Measurements from ENCODE around the gene CERK.

The CERK gene

DNA sequence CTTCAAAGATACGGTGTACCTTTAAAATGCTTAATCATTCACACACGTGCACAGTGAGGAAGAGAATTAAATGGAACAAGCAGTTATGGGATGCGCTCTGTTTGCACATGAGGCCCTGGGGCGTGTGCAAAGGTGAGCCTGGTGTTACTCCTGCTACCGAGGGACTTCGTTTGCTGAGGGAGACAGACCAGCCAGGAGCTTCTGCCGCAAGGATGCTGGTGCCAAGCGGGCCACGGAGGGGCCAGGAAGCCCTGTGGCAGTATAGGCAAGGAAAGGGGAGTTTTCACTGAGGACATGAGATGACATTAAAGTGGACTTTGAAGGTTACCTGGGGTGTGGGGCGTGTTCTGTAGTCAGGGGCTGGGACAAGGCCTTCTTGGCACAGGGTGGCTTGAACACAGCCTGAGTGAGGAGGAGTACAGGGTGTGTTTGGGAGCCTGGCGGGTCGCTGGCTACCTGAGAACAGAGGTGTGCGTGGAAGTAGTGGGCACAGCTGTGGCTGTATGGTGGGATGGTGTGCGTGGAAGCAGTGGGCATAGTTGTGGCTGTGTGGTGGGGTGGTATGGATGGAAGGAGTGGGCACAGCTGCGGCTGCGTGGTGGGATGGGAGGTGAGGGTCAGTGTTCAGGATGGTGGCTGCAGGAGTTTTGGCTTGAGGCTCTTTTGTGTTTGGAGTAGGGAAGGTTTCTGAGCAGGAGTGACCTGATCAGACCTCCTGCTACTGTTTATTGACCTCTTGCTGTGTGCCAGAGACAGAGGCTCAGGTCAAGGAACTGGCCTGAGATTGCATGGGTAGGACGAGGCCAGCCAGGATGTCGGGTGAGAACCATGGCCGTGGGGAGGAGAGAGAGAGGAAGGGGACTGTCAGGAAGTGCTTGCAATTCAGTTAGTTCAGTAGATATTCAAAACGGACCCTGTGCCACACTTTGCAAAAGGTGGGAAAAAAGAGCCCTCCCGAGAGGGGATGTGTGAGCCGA is 38.1 kb upstream of the CERK start:
- no peak overlapping the region for H3K27ac ChIP-seq (ENCODE audit: low read depth, low read length)
- peaks cover 2 to 58% (median 42%) of the 10 kb centered on the region in 5 donors for H3K4me1 ChIP-seq (ENCODE audit: control insufficient read depth in 5 of 5, insufficient read depth in 5 of 5, low read length in 5 of 5)
- peak overlapping the region in 1 of 5 donors; percentile 2 for H3K9ac ChIP-seq (ENCODE audit: low read length in 5 of 5)
- H3K4me3 ChIP-seq (ENCODE audit: low read depth in 1 of 5, low read length in 5 of 5): no peak overlapping the region
- no peaks in the 10 kb centered on the region for H3K9me3 ChIP-seq (ENCODE audit: control insufficient read depth in 5 of 5, low read length in 5 of 5)
- no peaks in the 10 kb centered on the region for H3K27me3 ChIP-seq (ENCODE audit: control insufficient read depth in 5 of 5, insufficient read depth in 4 of 5, low read length in 5 of 5)
- H3K36me3 ChIP-seq (ENCODE audit: control insufficient read depth in 5 of 5, insufficient read depth in 5 of 5, low read length in 5 of 5): peaks cover 0 to 4% (median 2%) of the 10 kb centered on the region in 5 donors

- Histone ChIP-seq H3K9me3 (ENCODE audit: control insufficient read depth in 5 of 5, low read length in 5 of 5) (no peaks in the 10 kb centered on the region), H3K4me1 (ENCODE audit: control insufficient read depth in 5 of 5, insufficient read depth in 5 of 5, low read length in 5 of 5) (peaks cover 2 to 66% (median 46%) of the 10 kb centered on the region in 5 donors), H3K27ac (ENCODE audit: low read depth, low read length) (no peak overlapping the region), H3K27me3 (ENCODE audit: control insufficient read depth in 5 of 5, insufficient read depth in 4 of 5, low read length in 5 of 5) (no peaks in the 10 kb centered on the region), H3K36me3 (ENCODE audit: control insufficient read depth in 5 of 5, insufficient read depth in 5 of 5, low read length in 5 of 5) (peaks cover 0 to 4% (median 0%) of the 10 kb centered on the region in 5 donors), H3K4me3 (ENCODE audit: low read depth in 1 of 5, low read length in 5 of 5) (no peak overlapping the region), H3K9ac (ENCODE audit: low read length in 5 of 5) (no peak overlapping the region)
Observed at GRCh38 chr22:46774980-46775849, 37.2 kb upstream of the CERK start.

GRCh38 chr22:46774253-46774979 is 36.4 kb upstream of the CERK start:
- H3K4me3 ChIP-seq (ENCODE audit: low read depth in 1 of 5, low read length in 5 of 5): no peak overlapping the region
- no peak overlapping the region for H3K27ac ChIP-seq (ENCODE audit: low read depth, low read length)
- H3K9me3 ChIP-seq (ENCODE audit: control insufficient read depth in 5 of 5, low read length in 5 of 5): no peaks in the 10 kb centered on the region
- H3K9ac ChIP-seq (ENCODE audit: low read length in 5 of 5): peak overlapping the region in 1 of 5 donors; percentile 37
- H3K27me3 ChIP-seq (ENCODE audit: control insufficient read depth in 5 of 5, insufficient read depth in 4 of 5, low read length in 5 of 5): no peaks in the 10 kb centered on the region
- H3K36me3 ChIP-seq (ENCODE audit: control insufficient read depth in 5 of 5, insufficient read depth in 5 of 5, low read length in 5 of 5): peaks cover 0 to 4% (median 0%) of the 10 kb centered on the region in 5 donors
- peaks cover 2 to 74% (median 54%) of the 10 kb centered on the region in 5 donors for H3K4me1 ChIP-seq (ENCODE audit: control insufficient read depth in 5 of 5, insufficient read depth in 5 of 5, low read length in 5 of 5)

GRCh38 chr22:46773076-46773475 is 35.0 kb upstream of the CERK start:
- Histone ChIP-seq H3K9ac (ENCODE audit: low read length in 5 of 5) (no peak overlapping the region), H3K4me1 (ENCODE audit: control insufficient read depth in 5 of 5, insufficient read depth in 5 of 5, low read length in 5 of 5) (peaks cover 2 to 86% (median 62%) of the 10 kb centered on the region in 5 donors), H3K27me3 (ENCODE audit: control insufficient read depth in 5 of 5, insufficient read depth in 4 of 5, low read length in 5 of 5) (no peaks in the 10 kb centered on the region), H3K4me3 (ENCODE audit: low read depth in 1 of 5, low read length in 5 of 5) (no peak overlapping the region), H3K9me3 (ENCODE audit: control insufficient read depth in 5 of 5, low read length in 5 of 5) (no peaks in the 10 kb centered on the region), H3K27ac (ENCODE audit: low read depth, low read length) (no peak overlapping the region), H3K36me3 (ENCODE audit: control insufficient read depth in 5 of 5, insufficient read depth in 5 of 5, low read length in 5 of 5) (peaks cover 0 to 4% (median 0%) of the 10 kb centered on the region in 5 donors)

GRCh38 chr22:46770726-46771125 is 32.7 kb upstream of the CERK start:
- H3K27ac ChIP-seq (ENCODE audit: low read depth, low read length): peak overlapping the region; percentile 65
- H3K36me3 ChIP-seq (ENCODE audit: control insufficient read depth in 5 of 5, insufficient read depth in 5 of 5, low read length in 5 of 5): peaks cover 0 to 5% (median 3%) of the 10 kb centered on the region in 5 donors
- H3K4me3 ChIP-seq (ENCODE audit: low read depth in 1 of 5, low read length in 5 of 5): no peak overlapping the region
- peaks cover 0 to 76% (median 39%) of the 10 kb centered on the region in 5 donors for H3K4me1 ChIP-seq (ENCODE audit: control insufficient read depth in 5 of 5, insufficient read depth in 5 of 5, low read length in 5 of 5)
- no peak overlapping the region for H3K9ac ChIP-seq (ENCODE audit: low read length in 5 of 5)
- no peaks in the 10 kb centered on the region for H3K9me3 ChIP-seq (ENCODE audit: control insufficient read depth in 5 of 5, low read length in 5 of 5)
- no peaks in the 10 kb centered on the region for H3K27me3 ChIP-seq (ENCODE audit: control insufficient read depth in 5 of 5, insufficient read depth in 4 of 5, low read length in 5 of 5)

DNA sequence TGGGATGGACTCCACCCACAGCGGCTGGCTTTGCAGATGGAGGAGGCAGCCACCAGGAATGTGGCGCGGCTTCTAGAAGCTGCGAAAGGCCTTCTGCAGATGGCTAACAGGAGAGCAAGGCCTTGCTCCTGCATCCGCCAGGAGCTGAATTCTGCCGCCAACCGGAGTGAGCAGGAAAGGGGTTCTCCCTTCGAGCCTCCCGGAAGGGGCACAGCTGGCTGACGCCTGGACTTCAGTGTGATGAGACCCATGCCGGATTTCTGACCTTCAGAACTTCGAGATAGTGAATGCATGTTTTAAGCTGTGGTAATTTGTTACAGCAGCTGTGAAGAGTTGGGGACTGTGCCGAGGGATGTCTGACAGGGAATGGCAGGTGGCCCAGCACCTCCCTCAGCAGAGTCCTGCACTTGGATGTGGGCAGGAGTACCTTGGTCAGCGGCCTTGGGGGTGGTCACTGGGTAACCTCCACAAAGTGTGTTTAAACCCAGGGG is 32.1 kb upstream of the CERK start:
- peak overlapping the region; percentile 65 for H3K27ac ChIP-seq (ENCODE audit: low read depth, low read length)
- no peak overlapping the region for H3K9ac ChIP-seq (ENCODE audit: low read length in 5 of 5)
- H3K4me3 ChIP-seq (ENCODE audit: low read depth in 1 of 5, low read length in 5 of 5): no peak overlapping the region
- H3K27me3 ChIP-seq (ENCODE audit: control insufficient read depth in 5 of 5, insufficient read depth in 4 of 5, low read length in 5 of 5): no peaks in the 10 kb centered on the region
- peaks cover 0 to 6% (median 3%) of the 10 kb centered on the region in 5 donors for H3K36me3 ChIP-seq (ENCODE audit: control insufficient read depth in 5 of 5, insufficient read depth in 5 of 5, low read length in 5 of 5)
- peaks cover 0 to 71% (median 34%) of the 10 kb centered on the region in 5 donors for H3K4me1 ChIP-seq (ENCODE audit: control insufficient read depth in 5 of 5, insufficient read depth in 5 of 5, low read length in 5 of 5)
- no peaks in the 10 kb centered on the region for H3K9me3 ChIP-seq (ENCODE audit: control insufficient read depth in 5 of 5, low read length in 5 of 5)

DNA sequence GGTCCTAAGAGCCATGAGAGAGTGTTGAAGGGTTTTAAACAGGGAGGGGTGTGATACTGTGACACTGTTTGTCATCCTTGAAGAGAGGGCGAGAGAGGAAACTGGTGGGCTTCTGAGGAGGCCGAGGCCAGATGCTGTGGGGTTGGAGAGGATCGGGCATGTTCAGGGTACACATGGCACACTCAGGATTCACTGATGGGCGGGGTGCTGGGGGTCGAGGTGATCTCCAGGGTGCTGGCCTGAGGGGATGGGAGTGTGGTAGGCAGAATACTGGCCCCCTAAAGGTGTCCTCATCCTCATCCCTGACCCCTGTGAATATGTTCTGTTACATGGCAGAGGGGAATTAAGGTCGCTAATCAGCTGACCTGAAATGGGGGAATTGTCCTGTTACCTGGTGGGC is 31.7 kb upstream of the CERK start:
- peaks cover 0 to 10% (median 3%) of the 10 kb centered on the region in 5 donors for H3K36me3 ChIP-seq (ENCODE audit: control insufficient read depth in 5 of 5, insufficient read depth in 5 of 5, low read length in 5 of 5)
- no peaks in the 10 kb centered on the region for H3K27me3 ChIP-seq (ENCODE audit: control insufficient read depth in 5 of 5, insufficient read depth in 4 of 5, low read length in 5 of 5)
- peak overlapping the region; percentile 65 for H3K27ac ChIP-seq (ENCODE audit: low read depth, low read length)
- peaks cover 0 to 71% (median 30%) of the 10 kb centered on the region in 5 donors for H3K4me1 ChIP-seq (ENCODE audit: control insufficient read depth in 5 of 5, insufficient read depth in 5 of 5, low read length in 5 of 5)
- no peak overlapping the region for H3K4me3 ChIP-seq (ENCODE audit: low read depth in 1 of 5, low read length in 5 of 5)
- H3K9me3 ChIP-seq (ENCODE audit: control insufficient read depth in 5 of 5, low read length in 5 of 5): no peaks in the 10 kb centered on the region
- peak overlapping the region in 1 of 5 donors; percentile 17 for H3K9ac ChIP-seq (ENCODE audit: low read length in 5 of 5)

DNA sequence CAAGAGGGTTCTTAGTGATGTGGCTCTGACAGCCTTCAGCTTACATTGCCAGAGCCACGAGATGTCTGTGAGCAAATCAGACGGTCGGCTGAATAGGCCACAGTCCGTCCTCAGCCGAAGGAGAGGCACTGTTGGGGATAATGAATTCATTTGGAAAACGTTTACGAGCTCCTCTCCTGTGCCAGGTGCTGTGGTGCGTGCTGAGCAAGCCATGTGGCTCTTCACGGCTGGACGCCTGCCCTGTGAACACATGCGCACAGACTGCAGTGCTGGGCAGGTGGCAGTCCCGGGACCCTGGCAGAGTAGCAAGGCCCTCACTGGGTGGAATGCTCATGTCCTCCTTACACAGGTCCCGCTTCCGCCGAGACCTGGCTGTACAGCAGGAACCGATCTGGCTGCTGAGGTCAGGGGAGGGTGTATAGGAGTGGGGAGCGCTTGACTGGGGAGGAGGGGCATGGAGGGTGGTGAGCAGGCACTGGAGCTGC is 31.2 kb upstream of the CERK start:
- H3K9me3 ChIP-seq (ENCODE audit: control insufficient read depth in 5 of 5, low read length in 5 of 5): no peaks in the 10 kb centered on the region
- H3K27ac ChIP-seq (ENCODE audit: low read depth, low read length): no peak overlapping the region
- no peak overlapping the region for H3K4me3 ChIP-seq (ENCODE audit: low read depth in 1 of 5, low read length in 5 of 5)
- H3K27me3 ChIP-seq (ENCODE audit: control insufficient read depth in 5 of 5, insufficient read depth in 4 of 5, low read length in 5 of 5): no peaks in the 10 kb centered on the region
- peak overlapping the region in 2 of 5 donors; percentile 17 to 44 for H3K9ac ChIP-seq (ENCODE audit: low read length in 5 of 5)
- peaks cover 0 to 10% (median 3%) of the 10 kb centered on the region in 5 donors for H3K36me3 ChIP-seq (ENCODE audit: control insufficient read depth in 5 of 5, insufficient read depth in 5 of 5, low read length in 5 of 5)
- H3K4me1 ChIP-seq (ENCODE audit: control insufficient read depth in 5 of 5, insufficient read depth in 5 of 5, low read length in 5 of 5): peaks cover 0 to 71% (median 34%) of the 10 kb centered on the region in 5 donors
